Measurements from ENCODE around the gene NCOR1.

NCOR1 gene

DNA sequence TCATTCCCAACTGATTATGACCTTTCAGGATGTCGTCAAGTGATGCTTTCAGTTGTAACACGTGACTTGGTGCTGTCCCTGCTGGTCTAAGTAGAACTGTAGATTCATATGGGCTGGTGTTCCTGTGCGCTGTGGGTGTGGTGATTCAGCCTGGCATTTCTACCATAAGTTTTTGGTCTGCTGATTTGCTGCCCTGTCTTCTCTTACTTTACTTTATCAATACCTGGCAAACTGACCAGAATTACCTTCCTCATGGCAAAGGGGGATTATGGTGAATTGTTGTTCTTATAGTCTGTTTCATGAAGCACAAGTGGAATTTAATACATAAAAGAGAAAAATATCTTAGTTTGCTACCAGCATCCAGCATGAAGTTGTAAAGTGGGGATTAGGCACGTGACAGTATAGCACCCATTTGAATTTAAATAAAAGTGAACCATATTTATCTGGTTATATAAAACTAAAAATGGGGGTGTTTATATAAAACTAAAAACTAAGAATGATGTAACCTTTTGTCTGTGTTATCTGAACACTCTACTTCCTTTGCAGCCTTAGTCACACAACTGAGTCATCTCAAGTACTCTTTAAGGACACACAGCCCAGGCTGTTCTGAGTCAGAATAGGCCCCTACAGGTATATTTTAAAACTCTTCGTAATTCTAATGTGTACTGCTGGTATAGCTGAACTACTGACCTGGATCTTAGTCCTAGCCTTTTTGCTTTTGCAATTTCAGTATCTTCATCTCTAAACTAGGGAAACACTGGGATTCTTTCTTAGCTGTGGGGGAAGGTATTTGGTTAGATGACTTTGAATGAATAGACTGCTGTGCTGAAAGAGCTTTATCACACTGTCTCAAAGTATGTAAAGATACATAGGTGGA lies 187.4 kb downstream of the NCOR1 start:
- H3K27me3 ChIP-seq (ENCODE audit: control insufficient read depth, insufficient read depth, low read length): no peaks in the 10 kb centered on the region
- peak overlapping the region; percentile 79 for H3K27ac ChIP-seq (ENCODE audit: low read depth, low read length)
- peaks cover 96% of the 10 kb centered on the region for H3K36me3 ChIP-seq (ENCODE audit: control insufficient read depth, insufficient read depth, low read length)

DNA sequence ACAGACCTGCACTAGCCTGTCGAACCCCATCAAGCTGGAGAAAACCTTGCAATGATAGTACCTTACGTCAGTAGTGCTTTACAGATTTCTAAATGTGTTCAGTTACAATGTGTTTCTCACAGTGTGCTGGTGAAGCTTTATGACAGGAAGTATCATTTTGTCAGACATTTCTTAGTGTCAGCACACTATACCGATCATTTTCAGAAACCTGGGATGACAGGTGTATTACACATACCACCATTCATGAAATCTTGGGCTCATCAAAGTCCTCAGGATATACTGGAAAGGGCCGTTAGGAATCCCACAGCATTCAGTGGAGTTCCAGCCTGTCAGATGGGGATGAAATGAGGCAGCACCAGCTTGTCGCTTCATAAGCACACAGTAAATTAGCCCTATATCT lies 188.4 kb downstream of the NCOR1 start:
- H3K36me3 ChIP-seq (ENCODE audit: control insufficient read depth, insufficient read depth, low read length): peaks cover 96% of the 10 kb centered on the region

More for the DNA sequence above, 187.4 kb downstream of the NCOR1 start:
- Histone ChIP-seq H3K4me3 (ENCODE audit: low read depth, low read length) (no peak overlapping the region), H3K9ac (ENCODE audit: low read depth, low read length) (no peak overlapping the region), H3K9me3 (ENCODE audit: control insufficient read depth, insufficient read depth, low read length) (no peaks in the 10 kb centered on the region), H3K4me1 (ENCODE audit: control insufficient read depth, insufficient read depth, low read length) (peaks cover 5% of the 10 kb centered on the region; the same call in 1 of the 2 replicates)

DNA sequence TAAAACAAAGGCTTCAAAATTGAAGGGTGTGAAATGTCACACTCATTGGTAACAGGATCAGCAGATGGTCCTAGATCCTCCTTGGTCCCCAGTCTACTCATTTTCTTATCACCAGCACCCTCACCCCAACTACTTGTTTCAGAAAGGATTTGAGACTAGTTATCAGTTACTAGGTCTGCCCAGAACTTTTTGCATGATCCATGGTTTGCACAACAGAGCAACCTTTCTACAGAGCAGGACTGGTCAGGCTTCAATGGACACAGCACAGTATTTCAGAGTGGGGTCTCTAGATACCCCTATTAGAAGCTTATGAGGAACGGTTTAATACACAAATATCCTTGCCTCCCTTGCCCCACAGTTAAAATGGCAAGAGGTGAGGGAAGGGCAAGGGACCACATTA lies 190.1 kb downstream of the NCOR1 start:
- H3K4me1 ChIP-seq (ENCODE audit: control insufficient read depth, insufficient read depth, low read length): peaks cover 5% of the 10 kb centered on the region; the same call in 1 of the 2 replicates
- H3K27ac ChIP-seq (ENCODE audit: low read depth, low read length): no peak overlapping the region
- no peak overlapping the region for H3K9ac ChIP-seq (ENCODE audit: low read depth, low read length)
- peaks cover 92% of the 10 kb centered on the region for H3K36me3 ChIP-seq (ENCODE audit: control insufficient read depth, insufficient read depth, low read length)
- H3K9me3 ChIP-seq (ENCODE audit: control insufficient read depth, insufficient read depth, low read length): no peaks in the 10 kb centered on the region
- H3K4me3 ChIP-seq (ENCODE audit: low read depth, low read length): no peak overlapping the region
- no peaks in the 10 kb centered on the region for H3K27me3 ChIP-seq (ENCODE audit: control insufficient read depth, insufficient read depth, low read length)

More for the DNA sequence above, 188.4 kb downstream of the NCOR1 start:
- Histone ChIP-seq H3K9me3 (ENCODE audit: control insufficient read depth, insufficient read depth, low read length) (no peaks in the 10 kb centered on the region), H3K27me3 (ENCODE audit: control insufficient read depth, insufficient read depth, low read length) (no peaks in the 10 kb centered on the region), H3K9ac (ENCODE audit: low read depth, low read length) (no peak overlapping the region), H3K27ac (ENCODE audit: low read depth, low read length) (no peak overlapping the region), H3K4me1 (ENCODE audit: control insufficient read depth, insufficient read depth, low read length) (peaks cover 5% of the 10 kb centered on the region; the same call in 1 of the 2 replicates), H3K4me3 (ENCODE audit: low read depth, low read length) (no peak overlapping the region)

DNA sequence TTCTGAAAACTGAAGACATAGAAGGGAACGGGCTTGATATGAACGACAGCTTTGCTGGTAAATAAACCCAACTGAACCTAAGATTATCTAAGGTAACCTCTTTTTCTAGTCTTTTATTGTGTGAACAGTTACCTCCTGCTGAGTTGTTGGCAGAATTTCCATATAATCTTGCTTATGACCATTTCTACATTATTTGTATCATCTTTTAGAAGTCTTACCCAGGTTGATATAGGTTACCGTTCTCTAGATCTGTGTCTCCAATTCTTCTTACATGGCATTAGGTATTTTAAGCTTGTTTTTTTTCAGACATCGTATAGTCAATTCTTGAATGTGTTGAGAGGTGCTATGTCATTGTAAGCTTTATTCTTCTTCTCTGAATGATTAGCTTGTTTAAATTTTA lies 191.5 kb downstream of the NCOR1 start:
- Histone ChIP-seq H3K9ac (ENCODE audit: low read depth, low read length) (no peak overlapping the region), H3K27ac (ENCODE audit: low read depth, low read length) (no peak overlapping the region), H3K4me1 (ENCODE audit: control insufficient read depth, insufficient read depth, low read length) (peaks cover 5% of the 10 kb centered on the region; the same call in 1 of the 2 replicates), H3K4me3 (ENCODE audit: low read depth, low read length) (no peak overlapping the region), H3K9me3 (ENCODE audit: control insufficient read depth, insufficient read depth, low read length) (no peaks in the 10 kb centered on the region), H3K36me3 (ENCODE audit: control insufficient read depth, insufficient read depth, low read length) (peaks cover 90% of the 10 kb centered on the region), H3K27me3 (ENCODE audit: control insufficient read depth, insufficient read depth, low read length) (no peaks in the 10 kb centered on the region)

DNA sequence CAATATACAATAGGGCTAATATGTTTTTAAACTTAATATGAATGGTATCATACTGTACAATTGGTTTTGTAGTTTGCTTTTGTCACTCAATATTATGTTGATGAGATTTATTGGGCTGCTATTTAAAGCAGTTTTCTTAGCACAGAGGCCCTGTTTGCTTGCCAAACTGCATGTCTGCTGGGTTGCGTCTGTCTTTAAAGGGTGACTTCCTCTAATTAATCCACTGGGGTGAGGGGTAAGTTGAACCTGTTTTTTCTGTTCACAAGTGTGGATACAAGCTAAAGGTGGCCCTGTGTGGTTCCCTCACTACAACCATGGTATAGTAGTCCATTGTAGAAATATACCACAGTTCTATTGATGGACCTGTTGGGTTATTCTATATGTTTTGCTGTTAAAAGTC lies 196.0 kb downstream of the NCOR1 start:
- Histone ChIP-seq H3K27ac (ENCODE audit: low read depth, low read length) (no peak overlapping the region), H3K9ac (ENCODE audit: low read depth, low read length) (no peak overlapping the region), H3K4me1 (ENCODE audit: control insufficient read depth, insufficient read depth, low read length) (no peaks in the 10 kb centered on the region), H3K27me3 (ENCODE audit: control insufficient read depth, insufficient read depth, low read length) (no peaks in the 10 kb centered on the region), H3K4me3 (ENCODE audit: low read depth, low read length) (no peak overlapping the region), H3K9me3 (ENCODE audit: control insufficient read depth, insufficient read depth, low read length) (no peaks in the 10 kb centered on the region), H3K36me3 (ENCODE audit: control insufficient read depth, insufficient read depth, low read length) (peaks cover 77% of the 10 kb centered on the region)

DNA sequence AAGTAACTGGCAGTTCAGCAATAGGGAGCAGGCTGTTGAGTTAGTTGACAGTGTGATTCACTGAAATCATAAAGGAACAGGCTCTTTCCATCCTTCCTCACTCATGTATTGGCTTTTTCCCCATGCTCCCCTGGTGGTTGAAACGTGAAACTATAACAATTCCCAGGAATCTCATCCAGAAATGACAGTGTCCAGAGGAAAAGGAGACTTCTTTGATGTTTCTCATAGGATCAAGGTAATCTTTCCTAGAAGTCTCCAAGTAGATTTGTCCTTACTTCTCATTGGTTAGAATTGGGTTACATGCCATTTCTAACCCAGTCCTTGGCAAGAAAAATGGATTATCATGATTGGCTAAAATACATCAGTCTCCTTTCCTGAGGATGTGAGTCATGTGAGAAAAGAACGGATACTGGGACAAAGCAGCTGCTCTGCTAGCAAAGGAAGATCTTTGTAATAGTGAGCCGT lies 201.4 kb downstream of the NCOR1 start:
- H3K36me3 ChIP-seq (ENCODE audit: control insufficient read depth, insufficient read depth, low read length): peaks cover 80% of the 10 kb centered on the region
- H3K4me1 ChIP-seq (ENCODE audit: control insufficient read depth, insufficient read depth, low read length): 0 out of 2 replicates have a peak, but pooled peaks cover 2% of the 10 kb centered on the region
- no peak overlapping the region for H3K4me3 ChIP-seq (ENCODE audit: low read depth, low read length)
- H3K9me3 ChIP-seq (ENCODE audit: control insufficient read depth, insufficient read depth, low read length): no peaks in the 10 kb centered on the region
- H3K27me3 ChIP-seq (ENCODE audit: control insufficient read depth, insufficient read depth, low read length): no peaks in the 10 kb centered on the region
- H3K9ac ChIP-seq (ENCODE audit: low read depth, low read length): no peak overlapping the region
- no peak overlapping the region for H3K27ac ChIP-seq (ENCODE audit: low read depth, low read length)

DNA sequence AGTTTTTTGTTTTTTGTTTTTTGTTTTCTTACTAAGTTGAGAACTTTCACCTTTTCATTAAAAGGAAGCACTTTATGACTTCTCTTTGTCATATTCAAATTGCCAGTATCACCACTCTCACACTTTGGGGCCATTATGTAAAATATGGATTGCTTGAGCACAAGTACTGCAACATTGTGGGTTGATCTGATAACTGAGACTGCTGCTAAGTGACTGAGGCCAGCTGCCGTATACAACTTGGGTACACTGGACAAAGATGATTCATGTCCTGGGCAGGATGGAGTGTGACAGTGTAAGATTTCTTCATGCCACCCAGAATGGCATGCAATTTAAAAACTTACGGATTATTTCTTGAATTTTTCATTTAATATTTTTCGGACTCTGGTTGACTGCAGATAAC lies 207.9 kb downstream of the NCOR1 start:
- no peaks in the 10 kb centered on the region for H3K9me3 ChIP-seq (ENCODE audit: control insufficient read depth, insufficient read depth, low read length)
- no peak overlapping the region for H3K9ac ChIP-seq (ENCODE audit: low read depth, low read length)
- H3K36me3 ChIP-seq (ENCODE audit: control insufficient read depth, insufficient read depth, low read length): peaks cover 93% of the 10 kb centered on the region
- no peak overlapping the region for H3K4me3 ChIP-seq (ENCODE audit: low read depth, low read length)
- H3K27me3 ChIP-seq (ENCODE audit: control insufficient read depth, insufficient read depth, low read length): no peaks in the 10 kb centered on the region
- H3K27ac ChIP-seq (ENCODE audit: low read depth, low read length): no peak overlapping the region
- H3K4me1 ChIP-seq (ENCODE audit: control insufficient read depth, insufficient read depth, low read length): 0 out of 2 replicates have a peak, but pooled peaks cover 2% of the 10 kb centered on the region

DNA sequence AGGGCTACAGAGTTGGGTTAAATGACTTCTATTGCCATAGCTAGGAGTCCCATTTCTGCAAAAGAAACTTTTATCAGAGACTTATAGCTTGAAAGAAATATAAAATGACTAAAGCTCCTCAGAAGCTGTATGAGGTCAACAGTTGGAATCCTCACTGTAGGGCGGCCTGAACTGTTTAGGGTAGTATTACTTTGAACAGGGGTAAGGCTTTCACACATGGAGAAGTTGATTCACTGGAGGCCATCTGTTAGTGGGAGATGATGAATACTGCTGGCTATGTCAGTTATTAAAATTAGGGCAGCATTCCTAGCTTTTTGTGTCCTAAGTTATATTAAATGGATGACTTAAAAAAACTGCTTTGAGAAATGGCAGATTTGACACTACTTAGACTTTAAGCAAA lies 209.7 kb downstream of the NCOR1 start:
- Histone ChIP-seq H3K36me3 (ENCODE audit: control insufficient read depth, insufficient read depth, low read length) (peaks cover 90% of the 10 kb centered on the region), H3K4me1 (ENCODE audit: control insufficient read depth, insufficient read depth, low read length) (peaks cover 7% of the 10 kb centered on the region), H3K4me3 (ENCODE audit: low read depth, low read length) (no peak overlapping the region), H3K9ac (ENCODE audit: low read depth, low read length) (no peak overlapping the region), H3K27ac (ENCODE audit: low read depth, low read length) (no peak overlapping the region), H3K9me3 (ENCODE audit: control insufficient read depth, insufficient read depth, low read length) (0 out of 2 replicates have a peak, but pooled peaks cover 3% of the 10 kb centered on the region), H3K27me3 (ENCODE audit: control insufficient read depth, insufficient read depth, low read length) (no peaks in the 10 kb centered on the region)

DNA sequence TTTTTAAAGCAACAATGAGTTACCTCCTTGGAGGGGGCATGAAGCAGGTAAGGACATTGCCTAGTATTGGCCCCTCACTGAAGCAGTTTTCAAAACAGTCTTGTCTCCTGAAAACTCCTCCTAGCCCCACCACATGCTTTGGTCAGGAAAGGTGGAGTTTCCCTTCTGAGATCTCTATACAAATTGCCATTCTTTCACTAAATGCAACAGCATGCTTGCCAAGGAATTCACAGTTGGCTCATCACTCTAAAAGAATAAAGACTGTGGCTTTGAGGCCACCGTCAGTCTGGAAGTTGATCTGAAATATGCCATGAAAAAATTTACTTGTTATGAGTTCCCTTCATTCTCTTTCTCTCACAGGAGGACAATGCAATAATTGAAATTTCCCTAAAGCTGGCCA lies 211.5 kb downstream of the NCOR1 start:
- H3K36me3 ChIP-seq (ENCODE audit: control insufficient read depth, insufficient read depth, low read length): peaks cover 79% of the 10 kb centered on the region
- no peak overlapping the region for H3K9ac ChIP-seq (ENCODE audit: low read depth, low read length)
- H3K4me1 ChIP-seq (ENCODE audit: control insufficient read depth, insufficient read depth, low read length): peaks cover 8% of the 10 kb centered on the region
- no peak overlapping the region for H3K4me3 ChIP-seq (ENCODE audit: low read depth, low read length)
- H3K27me3 ChIP-seq (ENCODE audit: control insufficient read depth, insufficient read depth, low read length): no peaks in the 10 kb centered on the region
- 0 out of 2 replicates have a peak, but pooled peaks cover 3% of the 10 kb centered on the region for H3K9me3 ChIP-seq (ENCODE audit: control insufficient read depth, insufficient read depth, low read length)
- H3K27ac ChIP-seq (ENCODE audit: low read depth, low read length): no peak overlapping the region

DNA sequence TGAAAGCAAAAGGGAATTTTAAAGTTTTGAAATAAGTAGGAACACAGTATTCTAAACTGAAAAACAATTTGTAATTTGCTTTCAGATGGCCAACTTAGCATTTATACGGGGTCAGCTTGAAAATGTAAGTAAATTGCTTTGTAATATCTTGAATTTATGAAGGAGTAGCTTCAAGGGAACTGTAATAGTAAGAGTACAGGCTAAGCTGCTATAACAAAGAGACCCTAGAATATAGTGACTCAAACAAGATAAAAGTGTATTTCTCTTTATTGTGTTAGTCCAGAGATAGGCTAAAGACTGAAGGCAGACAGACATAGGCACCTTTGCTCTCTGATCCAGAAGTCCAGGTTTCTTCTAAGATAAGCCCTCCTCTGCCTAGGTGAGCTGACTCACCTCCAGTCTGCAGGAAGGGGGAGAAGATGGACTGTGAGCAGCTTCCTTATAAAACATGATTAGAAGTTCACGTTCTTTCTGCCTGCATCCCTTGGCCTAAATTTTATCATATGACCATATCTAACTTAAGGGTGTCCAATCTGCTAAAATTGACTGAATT lies 212.6 kb downstream of the NCOR1 start:
- Histone ChIP-seq H3K9me3 (ENCODE audit: control insufficient read depth, insufficient read depth, low read length) (0 out of 2 replicates have a peak, but pooled peaks cover 3% of the 10 kb centered on the region), H3K4me1 (ENCODE audit: control insufficient read depth, insufficient read depth, low read length) (peaks cover 8% of the 10 kb centered on the region), H3K27me3 (ENCODE audit: control insufficient read depth, insufficient read depth, low read length) (no peaks in the 10 kb centered on the region), H3K27ac (ENCODE audit: low read depth, low read length) (no peak overlapping the region), H3K9ac (ENCODE audit: low read depth, low read length) (no peak overlapping the region), H3K36me3 (ENCODE audit: control insufficient read depth, insufficient read depth, low read length) (peaks cover 68% of the 10 kb centered on the region), H3K4me3 (ENCODE audit: low read depth, low read length) (no peak overlapping the region)
